Panc1 (cell line): ENCODE results near the gene SHISA8. TPM values are rescaled to one million over a fixed set of nuclear protein-coding genes. Genes with fewer than 3 reads are reported as not detected.

Experiments
- ATAC-seq: fragments of 200-7000 bp; cut with Tn5 transposase; 2 replicates; pipeline ENCODE4 v1.9.1; 2020; ENCODE audit warnings: mild to moderate bottlenecking, moderate library complexity
- BruUV-seq: library from RNA; stranded (reverse); fragments of 400-500 nt; replicated peaks from 2 replicates; lab custom pipeline; 2021; lab: Mats Ljungman, UMichigan
- CTCF ChIA-PET: fragments of 300-600 bp; sonication (Branson Sonifier 250); formaldehyde crosslinking; loops from one replicate; lab custom pipeline; 2022; ENCODE audit warnings: antibody characterized with exemption; lab: Charles Lee
- POLR2A ChIA-PET: fragments of 300-600 bp; sonication (Branson Sonifier 250); formaldehyde crosslinking; loops from one replicate; lab custom pipeline; 2022; ENCODE audit warnings: antibody characterized with exemption; lab: Charles Lee
- DNase-seq: peaks from one replicate; pipeline ENCODE4 v3.0.0-alpha.2; 2010; ENCODE audit warnings: low read depth, low spot score
- H3K27ac ChIP-seq: 2 replicates; pipeline ENCODE4 v1.5.1; 2011; ENCODE audit warnings: mild to moderate bottlenecking, low read length, inconsistent platforms
- H3K27me3 ChIP-seq: fragments of 200-500 bp; sonication (Bioruptor generic); 2 replicates; pipeline ENCODE4 v1.6.0; 2014; ENCODE audit warnings: low read length, inconsistent platforms; ENCODE audit not compliant: control insufficient read depth, insufficient read depth
- H3K36me3 ChIP-seq: fragments of 200-500 bp; sonication (Bioruptor generic); 2 replicates; pipeline ENCODE4 v1.5.1; 2014; ENCODE audit warnings: inconsistent platforms, mild to moderate bottlenecking, low read length, moderate library complexity; ENCODE audit not compliant: control insufficient read depth, insufficient read depth
- H3K4me1 ChIP-seq: 2 replicates; pipeline ENCODE4 v1.5.1; 2011; ENCODE audit warnings: inconsistent platforms, mild to moderate bottlenecking, low read length, moderate library complexity; ENCODE audit not compliant: control insufficient read depth, insufficient read depth
- H3K4me3 ChIP-seq, 2 experiments: 2 replicates each; pipeline ENCODE4 v1.5.1; 2011 to 2012; ENCODE audit warnings: low read depth in 2 of 2, low read length in 2 of 2, mild to moderate bottlenecking in 2 of 2, inconsistent platforms in 1 of 2, moderate library complexity in 1 of 2
- H3K9me3 ChIP-seq: fragments of 200-500 bp; sonication (Bioruptor generic); 2 replicates; pipeline ENCODE4 v1.5.1; 2014; ENCODE audit warnings: low read depth, mild to moderate bottlenecking, inconsistent platforms, low read length, moderate library complexity; ENCODE audit not compliant: control insufficient read depth, insufficient read depth
- POLR2AphosphoS5 ChIP-seq: IDR thresholded peaks from 2 replicates; pipeline ENCODE4 v1.6.1; 2012; ENCODE audit warnings: mild to moderate bottlenecking, low read depth, low read length, moderate library complexity
- SIN3A ChIP-seq: IDR thresholded peaks from 2 replicates; pipeline ENCODE4 v1.6.1; 2012; ENCODE audit warnings: low read depth, mild to moderate bottlenecking, low read length, moderate library complexity, borderline replicate concordance; ENCODE audit not compliant: insufficient read depth
- TCF7L2 ChIP-seq: IDR thresholded peaks from 2 replicates; pipeline ENCODE4 v1.6.1; 2011; ENCODE audit warnings: mild to moderate bottlenecking, low read depth, low read length, inconsistent platforms
- in situ Hi-C: cut with HindIII; loops from 2 replicates; pipeline ENCODE4 v1.10.0; 2016; ENCODE audit warnings: low sequenced_read_pairs, low pct_unique_long_range_greater_than_20kb
- intact Hi-C: fragments of 100-400 bp; cut with micrococcal nuclease; formaldehyde crosslinking; loops from one replicate; pipeline ENCODE4 v1.10.0; 2022; ENCODE audit not compliant: unreplicated experiment
- total RNA-seq: library from RNA; stranded (reverse); gene quantifications from one replicate; pipeline ENCODE4 v1.2.1, GENCODE V29; 2021; ENCODE audit not compliant: unreplicated experiment
- TF ChIP-seq, protein P1 (sequence below), 2 experiments: IDR thresholded peaks; 2 replicates each; pipeline ENCODE4 v1.6.1; 2011 to 2012; ENCODE audit warnings: low read depth in 2 of 2, control low read depth in 1 of 2, low read length in 1 of 2, mild to moderate bottlenecking in 1 of 2, moderate library complexity in 1 of 2; ENCODE audit not compliant: insufficient read depth in 1 of 2
- TF ChIP-seq, protein P2 (sequence below): fragments of 450-650 bp; IDR thresholded peaks from 2 replicates; pipeline ENCODE4 v1.5.1; 2017; ENCODE audit warnings: mild to moderate bottlenecking

The SHISA8 gene
- total RNA-seq, 1 experiment from 2014 or later: 0.62 TPM

- DNase-seq: no peak
- no peak for ATAC-seq
- no peak overlapping the region for H3K27ac ChIP-seq
- TF ChIP-seq SIN3A: no peak
- TF ChIP-seq, protein P1, sequence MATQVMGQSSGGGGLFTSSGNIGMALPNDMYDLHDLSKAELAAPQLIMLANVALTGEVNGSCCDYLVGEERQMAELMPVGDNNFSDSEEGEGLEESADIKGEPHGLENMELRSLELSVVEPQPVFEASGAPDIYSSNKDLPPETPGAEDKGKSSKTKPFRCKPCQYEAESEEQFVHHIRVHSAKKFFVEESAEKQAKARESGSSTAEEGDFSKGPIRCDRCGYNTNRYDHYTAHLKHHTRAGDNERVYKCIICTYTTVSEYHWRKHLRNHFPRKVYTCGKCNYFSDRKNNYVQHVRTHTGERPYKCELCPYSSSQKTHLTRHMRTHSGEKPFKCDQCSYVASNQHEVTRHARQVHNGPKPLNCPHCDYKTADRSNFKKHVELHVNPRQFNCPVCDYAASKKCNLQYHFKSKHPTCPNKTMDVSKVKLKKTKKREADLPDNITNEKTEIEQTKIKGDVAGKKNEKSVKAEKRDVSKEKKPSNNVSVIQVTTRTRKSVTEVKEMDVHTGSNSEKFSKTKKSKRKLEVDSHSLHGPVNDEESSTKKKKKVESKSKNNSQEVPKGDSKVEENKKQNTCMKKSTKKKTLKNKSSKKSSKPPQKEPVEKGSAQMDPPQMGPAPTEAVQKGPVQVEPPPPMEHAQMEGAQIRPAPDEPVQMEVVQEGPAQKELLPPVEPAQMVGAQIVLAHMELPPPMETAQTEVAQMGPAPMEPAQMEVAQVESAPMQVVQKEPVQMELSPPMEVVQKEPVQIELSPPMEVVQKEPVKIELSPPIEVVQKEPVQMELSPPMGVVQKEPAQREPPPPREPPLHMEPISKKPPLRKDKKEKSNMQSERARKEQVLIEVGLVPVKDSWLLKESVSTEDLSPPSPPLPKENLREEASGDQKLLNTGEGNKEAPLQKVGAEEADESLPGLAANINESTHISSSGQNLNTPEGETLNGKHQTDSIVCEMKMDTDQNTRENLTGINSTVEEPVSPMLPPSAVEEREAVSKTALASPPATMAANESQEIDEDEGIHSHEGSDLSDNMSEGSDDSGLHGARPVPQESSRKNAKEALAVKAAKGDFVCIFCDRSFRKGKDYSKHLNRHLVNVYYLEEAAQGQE (IDR thresholded peaks at IDR 0.05; ENCODE audit: insufficient read depth in 1 of 2, low read depth in 2 of 2, low read length in 1 of 2): no peak
- TF ChIP-seq, protein P2, sequence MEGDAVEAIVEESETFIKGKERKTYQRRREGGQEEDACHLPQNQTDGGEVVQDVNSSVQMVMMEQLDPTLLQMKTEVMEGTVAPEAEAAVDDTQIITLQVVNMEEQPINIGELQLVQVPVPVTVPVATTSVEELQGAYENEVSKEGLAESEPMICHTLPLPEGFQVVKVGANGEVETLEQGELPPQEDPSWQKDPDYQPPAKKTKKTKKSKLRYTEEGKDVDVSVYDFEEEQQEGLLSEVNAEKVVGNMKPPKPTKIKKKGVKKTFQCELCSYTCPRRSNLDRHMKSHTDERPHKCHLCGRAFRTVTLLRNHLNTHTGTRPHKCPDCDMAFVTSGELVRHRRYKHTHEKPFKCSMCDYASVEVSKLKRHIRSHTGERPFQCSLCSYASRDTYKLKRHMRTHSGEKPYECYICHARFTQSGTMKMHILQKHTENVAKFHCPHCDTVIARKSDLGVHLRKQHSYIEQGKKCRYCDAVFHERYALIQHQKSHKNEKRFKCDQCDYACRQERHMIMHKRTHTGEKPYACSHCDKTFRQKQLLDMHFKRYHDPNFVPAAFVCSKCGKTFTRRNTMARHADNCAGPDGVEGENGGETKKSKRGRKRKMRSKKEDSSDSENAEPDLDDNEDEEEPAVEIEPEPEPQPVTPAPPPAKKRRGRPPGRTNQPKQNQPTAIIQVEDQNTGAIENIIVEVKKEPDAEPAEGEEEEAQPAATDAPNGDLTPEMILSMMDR: no peak
- intact Hi-C loops: no loop called here
- H3K4me3 ChIP-seq: no peak overlapping the region
- ChIA-PET POLR2A (interaction anchor here (0.5 to 0.6 kb wide), 2 partner anchors 141 to 192 kb away, joined by 4 to 5 read pairs; no protein-coding TSS in a partner anchor), CTCF (interaction anchor here (0.6 kb wide), 1 partner anchor 62 kb away, joined by 3 read pairs; no protein-coding TSS in a partner anchor)
- H3K27me3 ChIP-seq: no peaks in the 10 kb centered on the region
- no peaks in the 10 kb centered on the region for H3K9me3 ChIP-seq
- no peaks in the 10 kb centered on the region for H3K36me3 ChIP-seq
- H3K4me1 ChIP-seq: no peaks in the 10 kb centered on the region; the same call in 1 of the 2 replicates
- in situ Hi-C loops: no loop called here
- no TSS peak for BruUV-seq
These were observed 52.2 kb downstream of the SHISA8 start for GRCh38 chr22:41862530-41863266.

DNA sequence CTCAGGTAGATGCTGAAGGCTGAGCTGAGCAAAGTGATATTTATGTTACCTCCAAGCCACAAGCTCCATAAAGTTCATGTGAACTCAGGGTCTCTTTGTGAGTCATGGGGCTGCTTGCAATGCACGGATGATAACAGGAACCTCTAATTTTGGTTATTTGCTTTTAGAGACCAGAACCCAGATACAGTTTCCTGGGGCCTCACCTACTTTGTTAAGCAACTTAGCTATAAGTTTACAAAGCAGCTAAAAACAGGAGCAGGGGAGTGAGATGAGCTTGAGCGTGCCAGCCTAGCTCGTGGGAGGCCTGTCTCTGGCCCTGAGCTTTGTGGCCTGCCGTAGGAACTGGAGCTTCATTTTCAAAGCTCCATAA lies 52.7 kb downstream of the SHISA8 start:
- DNase-seq: no peak
- BruUV-seq: no TSS peak
- ChIA-PET CTCF (interaction anchor here (0.6 kb wide), 1 partner anchor 62 kb away, joined by 3 read pairs; no protein-coding TSS in a partner anchor), POLR2A (interaction anchor here (0.6 kb wide), 1 partner anchor 192 kb away, joined by 4 read pairs; no protein-coding TSS in a partner anchor)
- intact Hi-C loops: no loop called here
- no peaks in the 10 kb centered on the region; the same call in 1 of the 2 replicates for H3K4me1 ChIP-seq
- in situ Hi-C loops: no loop called here
- H3K27ac ChIP-seq: no peak overlapping the region
- ATAC-seq: no peak
- TF ChIP-seq SIN3A (no peak), POLR2AphosphoS5 (no peak), TCF7L2 (no peak)
- TF ChIP-seq, protein P2: no peak
- TF ChIP-seq, protein P1 (IDR thresholded peaks at IDR 0.05; ENCODE audit: insufficient read depth in 1 of 2, low read depth in 2 of 2, low read length in 1 of 2): no peak
- no peaks in the 10 kb centered on the region for H3K36me3 ChIP-seq
- no peaks in the 10 kb centered on the region for H3K27me3 ChIP-seq
- no peak overlapping the region for H3K4me3 ChIP-seq
- no peaks in the 10 kb centered on the region for H3K9me3 ChIP-seq
